HT-29 (cell line): ENCODE results near the gene POLR2L. TPM values are rescaled to one million over a fixed set of nuclear protein-coding genes. Genes with fewer than 3 reads are reported as not detected.

Source experiments
- DNase-seq: peaks from one replicate; pipeline ENCODE4 v3.0.0-alpha.2; 2015; ENCODE audit warnings: low spot score
- total RNA-seq: library from RNA; depleted of rRNA; stranded (reverse); fragments of >200 nt; shearing (Covaris generic); gene quantifications from 2 replicates; pipeline ENCODE4 v1.2.3, GENCODE V29; 2014; rRNA removed

The POLR2L gene
- 1,254 and 1,310 TPM in 2 replicates for total RNA-seq

- peak; percentile 93 for DNase-seq
These were observed at the start of gene POLR2L, which contains the start of gene TSPAN4 for GRCh38 chr11:842370-843002. POLR2L (minus strand) TSS chr11:842529; CDS start chr11:842508, 21 bp downstream. TSPAN4 (plus strand) TSS chr11:842852; CDS start chr11:850305, 7,453 bp downstream.

GRCh38 chr11:890794-891540, 48.6 kb upstream of the POLR2L start:
- no peak for DNase-seq

GRCh38 chr11:889687-890475, 47.6 kb upstream of the POLR2L start:
- DNase-seq, result no peak

- DNase-seq, result no peak
These were observed 46.9 kb upstream of the POLR2L start for GRCh38 chr11:889257-889656.

GRCh38 chr11:888310-889212, 46.2 kb upstream of the POLR2L start:
- no peak for DNase-seq

GRCh38 chr11:887589-887988, 45.3 kb upstream of the POLR2L start:
- DNase-seq, result no peak

GRCh38 chr11:886568-886967, 44.2 kb upstream of the POLR2L start:
- no peak for DNase-seq

- no peak for DNase-seq
These were observed 42.3 kb upstream of the POLR2L start for GRCh38 chr11:884578-885070.

- no peak for DNase-seq
These were observed 41.2 kb upstream of the POLR2L start for GRCh38 chr11:883527-883926.

GRCh38 chr11:882596-882995, 40.3 kb upstream of the POLR2L start:
- DNase-seq, result no peak

GRCh38 chr11:880447-880846, 38.1 kb upstream of the POLR2L start:
- no peak for DNase-seq

- peak; percentile 86 for DNase-seq
These were observed 35.2 kb upstream of the POLR2L start for GRCh38 chr11:877565-877964.

GRCh38 chr11:876545-876944, 34.2 kb upstream of the POLR2L start:
- no peak for DNase-seq

- no peak for DNase-seq
These were observed 33.5 kb upstream of the POLR2L start for GRCh38 chr11:875769-876301.

- no peak for DNase-seq
These were observed 32.9 kb upstream of the POLR2L start for GRCh38 chr11:875203-875602.

GRCh38 chr11:873706-874105, 31.4 kb upstream of the POLR2L start:
- no peak for DNase-seq

GRCh38 chr11:872799-873198, 30.5 kb upstream of the POLR2L start:
- DNase-seq, result no peak

- no peak for DNase-seq
These were observed 29.1 kb upstream of the POLR2L start for GRCh38 chr11:871472-871871.

- DNase-seq, result no peak
These were observed 28.1 kb upstream of the POLR2L start for GRCh38 chr11:870418-870817.

GRCh38 chr11:870127-870413, 27.7 kb upstream of the POLR2L start:
- DNase-seq, result no peak
